ENCODE results near the gene CACNB2. TPM values are rescaled to one million over a fixed set of nuclear protein-coding genes. Genes with fewer than 3 reads are reported as not detected.

The CACNB2 gene
- total RNA-seq, 1 experiment from 2014 or later: not detected

- no TSS peak for BruUV-seq (replicated peaks)
- CTCF ChIA-PET: no interaction called here
- no peaks in the 10 kb centered on the region for H3K9me3 ChIP-seq (ENCODE audit: insufficient read depth, low read depth)
Measured at GRCh38 chr10:18369859-18370473, 229.7 kb downstream of the CACNB2 start.

GRCh38 chr10:18376650-18377049 lies 236.4 kb downstream of the CACNB2 start:
- H3K9me2 ChIP-seq (ENCODE audit: insufficient read depth): no peaks in the 10 kb centered on the region
- no peaks in the 10 kb centered on the region for H4K20me1 ChIP-seq (ENCODE audit: insufficient read depth)
- intact Hi-C loops (cut with micrococcal nuclease; ENCODE audit: unreplicated experiment): no loop called here
- no peaks in the 10 kb centered on the region for H3K36me3 ChIP-seq (ENCODE audit: low read depth)
- H3K4me1 ChIP-seq (replicated peaks; ENCODE audit: insufficient read depth): no peaks in the 10 kb centered on the region
- no peak overlapping the region for H3K4me3 ChIP-seq
- H3F3A ChIP-seq (ENCODE audit: insufficient read depth, low read depth): no peaks in the 10 kb centered on the region
- no peaks in the 10 kb centered on the region for H3K27me3 ChIP-seq (ENCODE audit: insufficient read depth, low read depth)
- ChIA-PET POLR2A (ENCODE audit: unreplicated experiment) (no interaction called here), CTCF (no interaction called here)
- no peak overlapping the region for H3K4me2 ChIP-seq
- no peaks in the 10 kb centered on the region for H3K79me2 ChIP-seq (ENCODE audit: low read depth)
- no peak for DNase-seq
- no peak overlapping the region for H2AFZ ChIP-seq
- no peaks in the 10 kb centered on the region for H3K9me3 ChIP-seq (ENCODE audit: insufficient read depth, low read depth)
- no peak for TF ChIP-seq EZH2 (IDR thresholded peaks at IDR 0.05; ENCODE audit: low read depth)
- TF ChIP-seq CTCF (conservative IDR thresholded peaks at IDR 0.05): no peak
- no peak overlapping the region for H3K27ac ChIP-seq
- BruUV-seq (replicated peaks): no TSS peak

More at GRCh38 chr10:18369859-18370473, 229.7 kb downstream of the CACNB2 start:
- DNase-seq: no peak
- Histone ChIP-seq H3K79me2 (ENCODE audit: low read depth) (no peaks in the 10 kb centered on the region), H3K4me3 (no peak overlapping the region), H3K9me2 (ENCODE audit: insufficient read depth) (no peaks in the 10 kb centered on the region), H4K20me1 (ENCODE audit: insufficient read depth) (no peaks in the 10 kb centered on the region), H3K36me3 (ENCODE audit: low read depth) (no peaks in the 10 kb centered on the region), H2AFZ (no peak overlapping the region), H3F3A (ENCODE audit: insufficient read depth, low read depth) (no peaks in the 10 kb centered on the region), H3K27ac (no peak overlapping the region), H3K4me1 (replicated peaks; ENCODE audit: insufficient read depth) (no peaks in the 10 kb centered on the region), H3K4me2 (no peak overlapping the region), H3K27me3 (ENCODE audit: insufficient read depth, low read depth) (no peaks in the 10 kb centered on the region)
- TF ChIP-seq CTCF (conservative IDR thresholded peaks at IDR 0.05) (no peak), EZH2 (IDR thresholded peaks at IDR 0.05; ENCODE audit: low read depth) (no peak)
- POLR2A ChIA-PET (ENCODE audit: unreplicated experiment): no interaction called here
- intact Hi-C loops (cut with micrococcal nuclease; ENCODE audit: unreplicated experiment): no loop called here

- CTCF ChIA-PET: no interaction called here
- no peak overlapping the region for H3K4me2 ChIP-seq
- intact Hi-C loops (cut with micrococcal nuclease; ENCODE audit: unreplicated experiment): no loop called here
- H3K9me2 ChIP-seq (ENCODE audit: insufficient read depth): no peaks in the 10 kb centered on the region
- no peaks in the 10 kb centered on the region for H4K20me1 ChIP-seq (ENCODE audit: insufficient read depth)
- H3K9me3 ChIP-seq (ENCODE audit: insufficient read depth, low read depth): no peaks in the 10 kb centered on the region
- H3K27me3 ChIP-seq (ENCODE audit: insufficient read depth, low read depth): no peaks in the 10 kb centered on the region
- no peaks in the 10 kb centered on the region for H3K79me2 ChIP-seq (ENCODE audit: low read depth)
- POLR2A ChIA-PET (ENCODE audit: unreplicated experiment): no interaction called here
- no peak overlapping the region for H3K27ac ChIP-seq
- no TSS peak for BruUV-seq (replicated peaks)
- TF ChIP-seq EZH2 (IDR thresholded peaks at IDR 0.05; ENCODE audit: low read depth): no peak
- no peak for TF ChIP-seq CTCF (conservative IDR thresholded peaks at IDR 0.05)
- no peak overlapping the region for H2AFZ ChIP-seq
- H3F3A ChIP-seq (ENCODE audit: insufficient read depth, low read depth): no peaks in the 10 kb centered on the region
- no peak overlapping the region for H3K4me3 ChIP-seq
- no peaks in the 10 kb centered on the region for H3K4me1 ChIP-seq (replicated peaks; ENCODE audit: insufficient read depth)
- DNase-seq: no peak
- H3K36me3 ChIP-seq (ENCODE audit: low read depth): no peaks in the 10 kb centered on the region
Measured at GRCh38 chr10:18377898-18378297, 237.7 kb downstream of the CACNB2 start.
